Amniotic epithelial cell (primary cell): ENCODE data around the gene ZBTB47.

Source experiments
- DNase-seq: peaks from one replicate; pipeline ENCODE4 v3.0.0-alpha.2; 2010; ENCODE audit warnings: low read depth

ZBTB47 gene

GRCh38 chr3:42665050-42665878 is 11.8 kb downstream of the ZBTB47 start:
- DNase-seq, result no peak

GRCh38 chr3:42666022-42666421 is 12.5 kb downstream of the ZBTB47 start:
- no peak for DNase-seq

- no peak for DNase-seq
Measured at GRCh38 chr3:42666577-42666998, 13.1 kb downstream of the ZBTB47 start.

GRCh38 chr3:42667096-42667522 is 13.6 kb downstream of the ZBTB47 start:
- no peak for DNase-seq

GRCh38 chr3:42667523-42668412 is 14.3 kb downstream of the ZBTB47 start:
- no peak for DNase-seq

- no peak for DNase-seq
Measured at GRCh38 chr3:42668413-42668760, 14.9 kb downstream of the ZBTB47 start.

GRCh38 chr3:42668793-42669217 is 15.3 kb downstream of the ZBTB47 start:
- no peak for DNase-seq

GRCh38 chr3:42670051-42670576 is 16.6 kb downstream of the ZBTB47 start:
- no peak for DNase-seq

GRCh38 chr3:42670670-42671069 is 17.2 kb downstream of the ZBTB47 start:
- no peak for DNase-seq

GRCh38 chr3:42672515-42672914 is 19.0 kb downstream of the ZBTB47 start:
- DNase-seq, result no peak

GRCh38 chr3:42673082-42673481 is 19.6 kb downstream of the ZBTB47 start:
- DNase-seq, result no peak

GRCh38 chr3:42674146-42674545 is 20.6 kb downstream of the ZBTB47 start:
- no peak for DNase-seq

- DNase-seq, result no peak
Measured at GRCh38 chr3:42675909-42676308, 22.4 kb downstream of the ZBTB47 start.

GRCh38 chr3:42678447-42678846 is 24.9 kb downstream of the ZBTB47 start:
- DNase-seq, result no peak

GRCh38 chr3:42680271-42680670 is 26.8 kb downstream of the ZBTB47 start:
- DNase-seq, result peak; percentile 29

- DNase-seq, result peak; percentile 13
Measured at GRCh38 chr3:42680806-42681205, 27.3 kb downstream of the ZBTB47 start.

GRCh38 chr3:42681361-42682038 is 28.0 kb downstream of the ZBTB47 start:
- no peak for DNase-seq

GRCh38 chr3:42682301-42683070 is 29.0 kb downstream of the ZBTB47 start:
- no peak for DNase-seq

- peak; percentile 92 for DNase-seq
Measured at GRCh38 chr3:42683875-42684598, 30.5 kb downstream of the ZBTB47 start.

- no peak for DNase-seq
Measured at GRCh38 chr3:42684632-42685362, 31.3 kb downstream of the ZBTB47 start.
